Right ventricle myocardium inferior (tissue), 1 donor: ENCODE data around the gene TCFL5. TPM values are rescaled to one million over a fixed set of nuclear protein-coding genes. Genes with fewer than 3 reads are reported as not detected.

Experiments
- ATAC-seq: fragments of 200-7000 bp; cut with Tn5 transposase; one replicate; pipeline ENCODE4 v1.9.1; 2020; ENCODE audit warnings: mild to moderate bottlenecking, moderate library complexity
- DNase-seq: peaks from one replicate; pipeline ENCODE4 v3.0.0; 2021; ENCODE audit errors: missing footprints
- intact Hi-C: fragments of 100-400 bp; cut with DNase I; formaldehyde crosslinking; loops from one replicate; pipeline ENCODE4 v1.11.0; 2022
- total RNA-seq: library from RNA; stranded (reverse); fragmentation: NEBNext Ultra II Directional; extraction: Animal tissue kit (Norgen Biotek cat#: 25700); gene quantifications from one replicate; pipeline ENCODE4 v1.2.1, GENCODE V29; 2021
- donor health status: DM: no; HTN: yes; CAD: no; lungs with severe emphysema.

Gene TCFL5
- total RNA-seq, 1 donor from 2014 or later = 6.0 TPM

DNA sequence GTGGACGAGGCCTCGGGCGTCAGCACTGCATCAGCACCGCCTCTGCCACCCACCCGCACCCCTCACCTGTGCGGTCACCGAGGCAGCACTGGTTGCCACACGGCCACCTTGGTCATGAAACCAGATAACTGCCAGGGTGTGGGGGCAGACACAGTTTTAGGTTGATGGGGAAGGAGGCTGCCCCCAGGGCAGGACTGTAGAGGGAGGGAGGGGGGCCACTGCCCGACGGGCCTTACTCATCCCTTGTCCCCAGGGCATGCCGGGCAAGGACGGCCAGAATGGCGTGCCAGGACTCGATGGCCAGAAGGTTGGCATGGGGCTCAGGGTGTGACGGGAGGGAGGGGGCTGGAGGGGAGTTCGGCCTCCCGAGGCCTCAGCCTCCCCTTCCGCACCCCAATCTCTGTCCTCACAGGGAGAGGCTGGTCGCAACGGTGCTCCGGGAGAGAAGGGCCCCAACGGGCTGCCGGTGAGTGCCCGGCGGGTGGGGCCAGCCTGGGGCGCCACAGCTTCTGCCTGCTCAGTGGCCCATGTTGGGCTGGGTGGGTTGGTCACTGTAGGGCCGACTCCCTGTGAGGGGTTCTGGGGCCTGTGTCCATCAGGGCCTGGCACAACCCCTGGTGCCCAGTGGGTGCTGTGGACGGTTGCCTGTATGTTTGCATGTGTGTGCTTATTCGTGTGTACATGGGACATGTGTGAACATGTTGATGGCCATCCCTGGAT lies 33.0 kb downstream of the TCFL5 start:
- intact Hi-C loops = no loop called here
- ATAC-seq = no peak

DNA sequence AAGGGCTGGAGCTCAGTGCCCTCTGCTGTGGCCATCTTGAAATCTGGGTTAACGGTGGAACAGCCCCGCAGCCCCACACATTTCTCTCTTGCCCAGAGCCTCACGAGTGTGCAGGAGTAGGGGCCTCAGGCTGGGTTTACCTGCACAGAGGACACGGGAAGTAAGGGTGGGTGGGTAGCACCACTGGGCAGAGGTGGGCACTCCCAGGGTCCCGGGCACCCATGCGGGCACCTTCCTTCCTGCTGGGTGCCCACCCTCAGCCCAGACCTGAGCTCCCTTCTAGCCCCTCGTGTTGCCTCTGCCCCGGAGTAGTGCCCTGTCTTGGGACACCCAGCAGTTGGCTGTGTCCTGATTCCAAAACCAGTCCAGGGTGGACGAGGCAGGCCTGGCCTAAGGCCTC lies 33.6 kb downstream of the TCFL5 start:
- DNase-seq (no peak), ATAC-seq (no peak)
- intact Hi-C loops = no loop called here

More for the DNA sequence above, 33.0 kb downstream of the TCFL5 start:
- DNase-seq = no peak

DNA sequence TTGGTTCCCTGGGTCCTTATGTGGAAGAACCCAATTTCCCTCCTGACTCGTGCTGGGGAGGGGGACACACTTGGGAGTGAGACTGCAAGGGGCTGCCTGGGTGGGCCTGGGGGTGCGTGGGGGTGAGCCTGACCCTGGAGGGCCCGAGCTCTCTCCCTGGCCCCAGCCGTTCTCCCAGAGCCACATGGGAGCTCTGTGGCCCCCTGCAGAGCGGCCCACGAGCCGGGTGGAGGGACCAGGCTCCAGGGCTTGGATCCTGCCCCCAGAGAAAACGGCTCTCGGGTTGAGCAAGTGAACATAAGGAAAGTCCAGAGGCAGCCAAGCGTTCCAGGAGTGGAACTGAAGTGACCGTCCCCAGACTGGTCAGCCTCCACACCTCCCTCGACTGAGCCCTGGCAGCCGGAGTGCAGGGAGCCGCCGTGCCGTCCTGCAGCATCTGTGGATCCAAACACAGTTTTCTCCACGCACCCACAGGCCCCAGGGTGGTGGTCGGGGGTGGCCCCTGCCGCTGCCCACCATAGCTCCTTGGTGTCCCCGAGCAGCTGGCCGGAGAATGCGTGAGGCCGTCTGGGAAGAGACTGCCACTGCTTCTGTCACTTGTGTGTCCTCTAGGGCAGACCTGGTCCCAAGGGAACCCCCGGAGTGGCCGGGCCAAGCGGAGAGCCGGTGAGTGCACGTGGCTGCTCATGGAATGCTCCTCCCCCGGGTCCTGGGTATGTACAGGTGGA lies 34.1 kb downstream of the TCFL5 start:
- no peak for ATAC-seq
- intact Hi-C loops = no loop called here
- DNase-seq = no peak

DNA sequence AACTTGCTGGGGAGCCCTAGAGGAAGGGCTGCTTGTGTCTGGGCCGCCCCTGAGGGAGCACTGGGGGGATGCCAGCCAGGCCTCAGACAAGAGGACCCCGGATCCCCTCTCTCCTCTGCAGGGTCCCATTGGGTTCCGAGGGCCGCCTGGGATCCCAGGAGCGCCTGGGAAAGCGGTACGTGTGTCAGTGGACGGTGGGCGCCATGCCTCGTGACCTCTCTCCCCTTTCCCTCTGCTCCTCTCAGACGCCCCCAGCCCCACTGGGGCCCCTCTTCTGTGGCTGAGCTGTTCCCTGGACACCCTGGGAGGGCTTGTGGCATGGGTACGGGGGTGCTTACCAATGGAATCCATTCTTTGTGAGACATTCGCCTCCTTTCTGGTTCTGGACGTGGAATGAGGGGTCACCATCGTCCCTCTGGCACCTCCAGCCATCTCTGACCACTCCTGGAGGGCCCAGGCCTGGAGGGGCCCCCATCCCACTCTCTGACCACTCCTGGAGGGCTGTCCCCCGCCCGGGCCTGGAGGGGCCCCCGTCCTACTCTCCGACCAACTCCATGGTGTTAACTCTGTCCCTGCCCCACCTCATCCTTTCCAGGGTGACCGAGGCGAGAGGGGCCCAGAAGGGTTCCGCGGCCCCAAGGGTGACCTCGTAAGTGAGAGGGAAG lies 34.8 kb downstream of the TCFL5 start:
- intact Hi-C loops = no loop called here
- no peak for DNase-seq
- ATAC-seq = no peak

DNA sequence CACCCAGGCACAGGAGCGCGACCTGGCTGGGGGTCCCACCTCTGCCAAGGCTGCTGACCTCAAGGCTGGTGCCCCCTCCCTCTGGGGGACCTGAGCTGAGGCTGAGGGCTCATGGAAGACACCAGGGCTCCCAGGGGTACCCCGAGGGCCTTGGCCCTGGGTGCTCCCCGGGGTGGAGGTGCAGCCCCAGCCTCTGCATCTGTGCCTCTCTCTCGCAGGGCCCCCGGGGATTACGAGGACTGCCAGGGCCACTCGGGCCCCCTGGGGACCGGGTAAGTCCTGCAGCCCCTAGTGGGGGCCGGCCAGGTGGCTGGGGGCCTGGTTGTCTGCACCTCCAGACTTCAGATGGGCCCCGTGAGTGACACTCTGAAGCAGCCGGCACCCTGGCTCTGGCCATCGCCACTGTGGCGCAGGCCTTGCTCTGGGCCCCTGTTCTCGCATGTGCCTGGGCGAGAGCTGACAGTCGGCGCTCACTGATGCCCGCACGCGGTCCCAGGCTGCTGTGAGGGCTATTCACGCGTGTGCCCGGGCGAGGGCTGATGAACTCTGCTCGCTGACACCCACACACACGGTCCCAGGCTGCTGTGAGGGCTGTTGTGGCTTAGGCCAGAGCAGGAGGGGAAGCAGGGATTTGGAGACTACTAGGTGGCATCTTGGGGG lies 35.5 kb downstream of the TCFL5 start:
- intact Hi-C loops = no loop called here
- ATAC-seq = no peak
- DNase-seq = no peak

DNA sequence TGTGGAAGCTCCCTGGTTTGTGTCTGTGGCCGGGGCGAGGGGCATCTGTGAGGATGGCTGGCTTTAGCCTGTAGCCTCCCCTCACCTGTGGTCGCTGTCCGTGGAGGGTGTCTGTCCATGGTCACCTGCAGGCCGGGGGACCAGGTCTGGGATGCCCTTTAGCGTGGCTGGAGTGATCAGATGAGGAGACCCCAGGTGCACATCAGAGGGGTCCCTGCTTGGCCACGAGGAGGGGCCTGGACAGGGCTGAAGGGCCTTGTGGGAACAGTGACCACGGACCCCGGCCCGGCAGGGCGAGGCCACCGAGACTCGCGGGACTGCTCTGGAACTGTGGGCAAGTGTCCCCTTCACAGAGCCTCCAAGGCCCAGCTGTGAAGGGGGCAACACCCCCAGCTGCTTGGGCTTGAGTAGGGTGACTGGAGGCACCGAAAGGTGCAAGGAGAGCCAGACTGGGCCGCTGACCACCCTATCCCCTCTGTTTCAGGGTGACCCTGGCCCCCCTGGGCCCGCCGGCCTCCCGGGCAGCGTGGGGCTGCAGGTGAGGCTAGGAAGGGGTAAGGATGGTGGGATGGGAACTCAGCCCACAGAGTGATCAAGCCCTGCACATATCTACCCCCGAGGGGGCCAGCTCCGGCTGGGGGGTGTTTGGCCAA lies 36.2 kb downstream of the TCFL5 start:
- intact Hi-C loops = no loop called here
- no peak for DNase-seq
- no peak for ATAC-seq

DNA sequence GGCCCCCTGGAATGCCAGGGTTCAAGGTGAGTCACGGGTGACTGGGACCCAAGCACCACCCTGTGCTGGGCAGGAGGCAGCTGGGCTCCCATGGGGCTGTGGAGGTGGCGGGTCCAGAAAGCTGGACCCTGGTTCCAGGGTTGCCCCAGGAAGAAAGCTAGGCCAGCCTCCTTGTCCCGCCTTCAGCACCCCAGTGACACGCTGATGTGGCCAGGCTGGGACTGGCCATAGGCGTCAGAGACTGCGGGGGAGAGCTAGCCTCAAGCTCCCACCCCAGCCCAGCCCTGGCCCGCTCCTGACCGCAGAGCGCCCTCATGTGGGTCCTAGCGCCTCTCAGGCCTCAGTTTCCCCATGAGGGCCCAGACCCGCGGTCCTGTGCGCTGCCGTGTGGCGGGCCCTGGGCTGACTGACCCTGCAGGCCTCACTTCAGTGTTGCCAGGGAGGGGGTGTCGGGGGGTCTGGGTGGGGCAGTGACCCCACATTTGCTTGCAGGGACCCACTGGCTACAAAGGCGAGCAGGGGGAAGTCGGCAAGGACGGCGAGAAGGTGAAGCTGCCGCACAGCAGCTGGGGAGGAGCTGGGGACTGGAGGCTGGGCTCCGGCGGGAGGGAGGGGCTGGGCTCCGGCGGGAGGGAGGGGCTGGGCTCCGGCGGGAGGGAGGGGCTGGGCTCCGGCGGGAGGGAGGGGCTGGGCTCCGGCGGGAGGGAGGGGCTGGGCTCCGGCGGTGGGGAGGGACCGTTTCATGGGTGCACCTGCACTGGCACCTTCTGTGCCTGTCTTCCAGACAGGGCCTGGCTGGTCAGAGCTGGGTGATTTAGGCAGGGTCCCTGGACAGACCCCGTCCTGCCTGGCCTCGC lies 36.9 kb downstream of the TCFL5 start:
- ATAC-seq = peak; percentile 36
- no peak for DNase-seq
- intact Hi-C loops = no loop called here

DNA sequence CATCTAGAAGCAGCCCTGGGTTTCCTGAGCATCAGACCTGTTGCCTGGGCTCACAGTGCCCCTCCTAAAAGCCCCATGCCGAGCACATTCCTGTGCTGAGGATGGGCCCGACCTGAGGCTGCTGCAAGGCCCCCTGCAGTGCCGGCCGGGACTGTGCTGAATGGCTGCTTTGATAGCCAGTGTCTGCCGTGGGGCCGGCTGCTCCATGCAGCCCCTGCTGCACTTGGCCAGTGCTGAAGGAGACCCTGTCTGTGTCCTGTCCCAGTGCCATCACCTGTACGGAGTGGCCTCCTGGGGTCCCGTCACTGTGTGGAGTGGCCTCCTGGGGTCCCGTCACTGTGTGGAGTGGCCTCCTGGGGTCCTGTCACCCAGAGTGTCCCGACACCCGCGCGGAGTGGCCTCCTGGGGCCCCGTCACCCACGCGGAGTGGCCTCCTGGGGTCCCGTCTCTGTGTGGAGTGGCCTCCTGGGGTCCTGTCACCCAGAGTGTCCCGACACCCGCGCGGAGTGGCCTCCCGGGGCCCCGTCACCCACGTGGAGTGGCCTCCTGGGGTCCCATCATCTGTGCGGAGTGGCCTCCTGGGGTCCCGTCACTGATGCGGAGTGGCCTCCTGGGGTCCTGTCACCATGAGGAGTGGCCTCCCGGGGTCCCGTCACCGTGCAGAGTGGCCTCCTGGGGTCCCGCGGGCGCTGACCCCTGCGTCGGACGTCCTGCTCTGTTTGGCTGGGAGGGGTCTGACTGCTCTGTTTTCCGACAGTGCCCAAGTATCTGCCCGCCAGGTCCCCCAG lies 37.7 kb downstream of the TCFL5 start:
- DNase-seq (no peak), ATAC-seq (no peak)
- intact Hi-C loops = no loop called here

DNA sequence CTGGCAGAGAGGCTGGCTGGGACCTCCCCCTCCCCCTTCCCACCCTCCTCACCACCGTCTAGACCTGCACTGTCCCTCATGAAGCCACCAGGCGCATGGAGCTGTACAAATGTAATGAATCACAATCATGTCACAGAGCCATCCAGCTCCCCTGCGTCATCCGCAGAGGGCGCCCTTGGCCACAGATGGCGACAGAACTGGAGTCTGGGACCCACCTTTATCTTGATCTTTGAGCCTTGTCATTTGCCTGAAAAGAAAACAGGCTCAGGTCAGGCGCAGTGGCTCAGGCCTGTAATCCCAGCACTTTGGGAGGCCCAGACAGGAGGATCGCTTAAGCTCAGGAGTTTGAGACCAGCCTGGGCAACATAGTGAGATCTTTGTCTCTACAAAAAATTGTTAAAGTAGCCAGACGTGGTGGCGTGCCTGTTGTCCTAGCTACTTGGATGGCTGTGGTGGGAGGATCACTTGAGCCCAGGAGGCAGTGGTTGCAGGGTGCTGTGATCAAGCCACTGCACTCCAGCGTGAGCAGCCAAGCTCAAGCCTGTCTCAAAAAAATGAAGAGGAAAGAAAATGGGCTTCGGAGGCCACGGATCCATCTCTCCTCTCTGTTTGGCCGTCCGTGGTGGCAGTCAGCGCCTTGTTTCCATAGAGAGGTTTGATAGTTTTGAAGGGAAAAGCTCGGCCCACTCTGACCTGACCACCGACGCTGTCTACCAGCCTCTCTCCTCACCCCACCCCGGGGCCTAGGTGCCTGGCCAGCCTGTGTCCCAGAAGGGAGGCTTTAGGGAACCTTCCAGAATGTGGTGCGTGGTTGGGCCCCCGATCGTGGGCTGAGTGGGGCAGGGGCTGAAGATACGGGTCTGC lies 38.6 kb downstream of the TCFL5 start:
- ATAC-seq (no peak), DNase-seq (no peak)
- intact Hi-C loops = no loop called here

DNA sequence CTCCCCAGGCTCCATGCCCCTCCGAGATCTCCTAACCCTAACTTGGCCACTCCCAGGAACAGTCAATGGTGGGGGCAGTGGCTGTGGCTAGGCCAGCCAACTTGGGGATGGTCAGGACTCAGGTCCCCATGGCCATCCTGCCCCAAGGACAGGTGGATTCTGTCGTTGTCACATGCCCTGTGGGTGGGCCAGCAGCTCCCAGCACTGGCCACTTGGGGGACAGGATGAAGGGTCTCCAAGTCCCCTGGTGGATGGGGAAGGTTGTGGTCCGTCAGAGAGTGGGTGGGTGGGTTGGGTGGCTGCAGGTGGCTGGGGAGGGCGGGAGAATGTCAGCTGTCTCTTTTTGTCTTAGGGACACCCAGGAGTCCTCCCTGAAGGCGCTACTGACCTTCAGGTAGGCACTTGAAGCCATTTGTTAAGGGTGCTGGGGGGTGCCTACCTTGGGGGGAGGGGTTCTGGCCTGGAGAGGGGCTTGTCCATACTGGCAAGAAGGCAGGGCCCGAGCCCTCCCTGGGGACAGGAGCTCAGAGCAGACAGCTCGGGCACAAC lies 39.3 kb downstream of the TCFL5 start:
- ATAC-seq (no peak), DNase-seq (no peak)
- intact Hi-C loops = no loop called here

DNA sequence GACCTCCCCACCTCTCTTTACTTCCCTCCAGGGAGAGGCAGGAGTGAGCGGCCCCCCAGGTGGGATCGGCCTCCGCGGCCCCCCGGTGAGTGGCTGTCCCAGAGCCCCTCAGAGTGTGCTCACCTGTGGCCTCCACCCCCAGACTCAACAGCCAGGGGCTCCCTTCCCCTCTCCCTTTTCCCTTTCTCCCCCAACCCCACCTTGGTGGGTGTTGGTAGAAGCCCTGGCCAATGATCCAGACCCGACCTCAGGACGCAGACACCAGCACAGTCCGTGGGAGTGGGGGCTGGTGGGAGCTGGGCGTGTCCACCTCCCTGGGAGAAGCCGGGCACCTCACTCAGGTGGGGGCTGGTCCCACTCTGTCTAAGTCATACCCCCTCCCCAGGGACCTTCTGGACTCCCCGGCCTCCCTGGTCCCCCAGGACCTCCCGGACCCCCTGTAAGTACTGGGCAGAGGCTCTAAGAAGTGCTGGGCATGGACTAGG lies 39.9 kb downstream of the TCFL5 start:
- no peak for DNase-seq
- intact Hi-C loops = no loop called here
- no peak for ATAC-seq

DNA sequence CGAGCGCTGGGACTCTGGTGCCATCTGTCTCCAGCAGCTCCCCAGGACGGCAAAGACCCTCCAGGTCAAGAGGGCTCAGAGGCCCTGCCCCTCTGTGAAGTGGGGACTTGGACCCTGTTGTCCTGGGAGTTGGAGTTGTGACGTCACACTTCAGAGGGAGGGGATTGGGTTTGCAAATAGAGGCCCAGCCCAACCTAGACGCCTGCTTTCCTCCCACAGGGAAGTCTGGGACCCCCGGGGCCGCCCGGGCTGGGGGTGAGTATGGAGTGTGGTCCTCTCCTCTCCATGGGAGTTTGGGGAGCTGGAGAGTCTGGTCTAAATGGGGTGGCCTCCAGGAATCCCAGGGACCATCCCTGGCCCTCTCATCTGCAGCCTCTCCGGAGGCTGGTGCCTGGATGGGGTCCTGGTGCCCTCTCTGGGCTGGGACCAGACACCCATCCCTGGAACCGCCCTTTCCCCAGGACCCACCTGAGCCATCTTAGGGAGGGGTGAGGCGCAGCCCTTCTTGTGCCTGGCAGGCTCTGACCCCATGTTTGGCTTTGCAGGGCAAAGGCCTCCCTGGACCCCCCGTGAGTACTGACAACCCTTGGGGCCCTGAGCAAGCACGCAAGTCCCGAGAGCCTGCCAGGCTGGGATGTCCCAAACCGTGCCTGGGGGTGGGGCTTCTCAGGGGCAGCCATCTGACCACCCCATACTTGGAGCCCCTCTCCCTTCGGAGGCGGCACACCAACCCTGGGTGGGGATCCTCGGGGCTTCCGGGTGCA lies 40.5 kb downstream of the TCFL5 start:
- ATAC-seq = no peak
- intact Hi-C loops = no loop called here
- no peak for DNase-seq

DNA sequence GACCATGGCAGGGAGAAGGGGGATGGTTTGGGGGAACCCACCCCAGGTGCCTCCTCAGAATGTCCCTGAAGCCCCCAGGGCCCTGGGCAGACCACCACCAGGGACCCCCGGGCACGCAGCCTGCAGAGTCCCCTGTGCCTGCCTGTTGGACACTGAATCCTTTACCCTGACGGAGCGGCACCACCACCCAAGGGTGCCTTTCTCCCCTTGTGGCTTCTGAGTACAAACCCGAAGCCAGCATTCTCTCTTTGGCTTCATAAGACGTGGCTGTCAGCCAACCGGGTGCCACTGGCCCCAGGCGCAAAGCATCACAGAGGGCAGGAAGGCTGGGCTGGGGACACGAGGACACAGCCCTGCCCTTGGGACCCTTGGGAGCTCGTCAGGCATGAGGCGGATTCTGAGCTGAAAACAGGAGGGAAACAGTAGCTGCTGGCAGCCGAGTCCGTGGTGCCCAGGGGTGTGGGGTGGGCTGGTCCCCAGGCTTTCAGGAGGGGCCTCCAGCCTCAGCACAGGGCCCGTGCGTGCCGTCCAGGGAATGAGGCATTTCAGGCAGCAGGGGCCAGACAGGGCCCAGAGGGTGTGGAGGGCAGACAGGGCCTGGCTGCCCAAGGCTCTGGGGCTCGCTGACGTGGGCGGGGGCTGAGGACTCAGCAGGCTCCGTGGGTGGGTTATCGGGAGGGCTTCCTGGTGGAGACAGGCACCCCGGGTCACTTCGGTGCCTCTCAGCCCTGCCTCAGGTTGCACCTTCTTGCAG lies 41.2 kb downstream of the TCFL5 start:
- DNase-seq (no peak), ATAC-seq (no peak)
- intact Hi-C loops = no loop called here

DNA sequence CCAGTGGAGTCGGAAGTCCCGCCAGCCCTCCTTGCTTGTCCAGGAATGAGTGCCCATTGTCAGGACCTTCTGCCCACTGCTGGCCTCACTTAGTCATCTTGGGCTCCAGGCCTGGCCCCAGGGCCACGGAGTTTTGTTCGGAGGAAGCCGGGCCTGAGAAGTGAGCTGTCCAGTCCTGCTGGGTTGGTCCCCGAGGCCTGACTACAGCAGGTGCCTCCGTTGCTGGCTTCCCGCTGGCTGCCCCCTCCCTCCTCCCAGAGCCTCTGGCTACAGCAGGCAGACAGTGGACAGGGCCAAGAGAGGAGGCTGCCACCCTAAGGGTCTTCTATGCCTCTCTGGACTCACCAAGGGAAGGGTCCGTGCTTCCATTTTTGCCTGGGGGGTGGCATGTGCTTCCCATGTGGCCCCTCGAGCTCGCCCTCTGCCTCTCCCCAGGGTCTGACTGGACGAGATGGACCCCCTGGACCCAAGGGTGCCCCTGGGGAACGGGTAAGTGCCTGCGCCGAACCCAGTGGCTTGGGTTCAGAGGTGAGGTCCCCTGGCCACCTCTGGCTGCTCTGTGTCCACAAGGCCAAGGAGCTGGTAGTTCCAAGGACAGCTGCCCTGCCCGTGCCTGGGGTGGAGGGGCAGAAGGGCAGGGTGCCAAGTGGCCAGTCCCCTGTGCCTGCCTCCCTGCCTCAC lies 42.0 kb downstream of the TCFL5 start:
- peak; percentile 17 for ATAC-seq

More for the DNA sequence above, 42.0 kb downstream of the TCFL5 start:
- DNase-seq = no peak
- intact Hi-C loops = no loop called here
